ENCODE data around the gene LIPC.

- TF ChIP-seq CTCF (IDR thresholded peaks at IDR 0.05 in 8 of 11, conservative IDR thresholded peaks at IDR 0.05 in 3 of 11) (no peak), POLR2A (IDR thresholded peaks at IDR 0.05) (no peak)
Observed at GRCh38 chr15:58604455-58604923, 172.7 kb downstream of the LIPC start.

Measured in spleen (tissue), 7 donors.